Testis (tissue), 3 donors: ENCODE measurements around the gene PRDM15. TPM values are rescaled to one million over a fixed set of nuclear protein-coding genes. Genes with fewer than 3 reads are reported as not detected.

Experiments
- DNase-seq: peaks from one replicate; pipeline ENCODE4 v3.0.0-alpha.2; 2019
- H3K27ac ChIP-seq, 2 donors: fragments of 200-600 bp; sonication (generic); one replicate each; pipeline ENCODE4 v1.5.1; 2019
- H3K27me3 ChIP-seq: fragments of 200-600 bp; sonication (generic); one replicate; pipeline ENCODE4 v1.5.1; 2019
- H3K36me3 ChIP-seq: fragments of 200-600 bp; sonication (generic); one replicate; pipeline ENCODE4 v1.5.1; 2017; ENCODE audit warnings: low read depth; ENCODE audit errors: missing control alignments
- H3K4me1 ChIP-seq: fragments of 200-600 bp; sonication (generic); one replicate; pipeline ENCODE4 v1.5.1; 2019
- H3K4me3 ChIP-seq, 2 donors: fragments of 200-600 bp; sonication (generic); one replicate each; pipeline ENCODE4 v1.5.1; 2017 to 2019
- H3K9me3 ChIP-seq: fragments of 200-600 bp; sonication (generic); one replicate; pipeline ENCODE4 v1.5.1; 2017
- POLR2A ChIP-seq: fragments of 450-650 bp; IDR thresholded peaks from one replicate; pipeline ENCODE4 v1.6.1; 2017; ENCODE audit warnings: antibody characterized with exemption, mild to moderate bottlenecking, moderate library complexity
- WGBS, 2 donors: methylation state at CpG; one replicate each; pipeline ENCODE4 v1.1.5; 2018; 5-methylcytosine and 5-hydroxymethylcytosine counted together
- intact Hi-C: fragments of 100-400 bp; cut with DNase I; formaldehyde crosslinking; loops from one replicate; pipeline ENCODE4 v1.15.1; 2023; ENCODE audit warnings: low total_unique reads
- polyA plus RNA-seq: library from polyadenylated mRNA; stranded (reverse); fragments of 350-450 nt; fragmentation: Illumina TruSeq; extraction: RNeasy Lipid Tissue Mini Kit (QIAGEN cat#74804); gene quantifications from one replicate; pipeline ENCODE4 v1.2.3, GENCODE V29; 2014; ENCODE audit warnings: low read depth, low replicate concordance; ENCODE audit not compliant: insufficient read depth
- total RNA-seq, 2 donors: library from RNA; depleted of rRNA; stranded (reverse); fragments of >200 nt; gene quantifications; one replicate each; pipeline ENCODE4 v1.2.3, GENCODE V29; 2016
- TF ChIP-seq, protein P1 (sequence below), 3 experiments: fragments of 450-650 bp in 2 of 3; fragments of 200-600 bp in 1 of 3; sonication (generic) in 1 of 3; IDR thresholded peaks; one replicate each; pipeline ENCODE4 v1.5.1; 2016 to 2019; ENCODE audit warnings: antibody characterized with exemption in 3 of 3, mild to moderate bottlenecking in 2 of 3, moderate library complexity in 1 of 3

Gene PRDM15
- total and polyA plus RNA-seq, 3 donors from 2014 or later = 8.2 to 21.4 (median 18.8) TPM

DNA sequence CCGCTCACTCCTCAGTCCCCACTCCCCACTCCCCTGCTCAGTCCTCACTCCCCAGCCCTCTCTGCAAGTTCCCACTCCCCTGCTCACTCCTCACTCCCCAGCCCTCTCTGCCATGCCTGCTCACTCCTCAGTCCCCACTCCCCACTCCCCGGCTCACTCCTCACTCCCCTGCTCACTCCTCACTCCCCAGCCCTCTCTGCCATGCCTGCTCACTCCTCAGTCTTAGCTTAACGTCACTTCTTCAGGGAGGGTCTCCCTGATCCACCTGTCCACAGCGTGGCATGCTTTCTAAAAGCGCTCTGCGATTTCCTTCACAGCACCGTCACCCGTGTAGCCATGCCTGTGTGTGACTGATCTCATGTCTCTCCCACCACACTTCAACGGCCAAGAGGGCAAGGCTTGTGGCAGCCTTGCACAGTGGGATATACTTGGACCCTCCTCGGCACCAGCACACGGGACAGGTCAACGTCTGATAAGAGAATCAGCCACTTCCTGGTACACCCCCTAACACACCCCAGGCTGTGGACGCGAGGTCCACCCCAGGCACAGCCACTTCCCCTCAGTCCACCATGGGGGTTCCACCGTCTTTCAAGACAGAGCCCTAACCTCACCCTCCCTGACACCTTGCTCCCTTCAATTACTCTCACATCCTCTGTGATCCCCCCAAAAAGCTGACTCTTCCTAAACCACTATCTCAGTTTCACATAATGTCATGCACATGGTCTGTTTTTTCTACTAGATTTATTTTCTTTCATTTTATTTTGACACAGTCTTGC lies 14.0 kb downstream of the PRDM15 start:
- Histone ChIP-seq H3K27me3 (no peaks in the 10 kb centered on the region), H3K27ac (no peak overlapping the region), H3K36me3 (no peaks in the 10 kb centered on the region), H3K9me3 (no peaks in the 10 kb centered on the region), H3K4me3 (no peak overlapping the region), H3K4me1 (no peaks in the 10 kb centered on the region)
- intact Hi-C loops = no loop called here
- WGBS, 2 donors = 85% methylated on average over 15 of the region's 15 CpGs
- TF ChIP-seq, protein P1, sequence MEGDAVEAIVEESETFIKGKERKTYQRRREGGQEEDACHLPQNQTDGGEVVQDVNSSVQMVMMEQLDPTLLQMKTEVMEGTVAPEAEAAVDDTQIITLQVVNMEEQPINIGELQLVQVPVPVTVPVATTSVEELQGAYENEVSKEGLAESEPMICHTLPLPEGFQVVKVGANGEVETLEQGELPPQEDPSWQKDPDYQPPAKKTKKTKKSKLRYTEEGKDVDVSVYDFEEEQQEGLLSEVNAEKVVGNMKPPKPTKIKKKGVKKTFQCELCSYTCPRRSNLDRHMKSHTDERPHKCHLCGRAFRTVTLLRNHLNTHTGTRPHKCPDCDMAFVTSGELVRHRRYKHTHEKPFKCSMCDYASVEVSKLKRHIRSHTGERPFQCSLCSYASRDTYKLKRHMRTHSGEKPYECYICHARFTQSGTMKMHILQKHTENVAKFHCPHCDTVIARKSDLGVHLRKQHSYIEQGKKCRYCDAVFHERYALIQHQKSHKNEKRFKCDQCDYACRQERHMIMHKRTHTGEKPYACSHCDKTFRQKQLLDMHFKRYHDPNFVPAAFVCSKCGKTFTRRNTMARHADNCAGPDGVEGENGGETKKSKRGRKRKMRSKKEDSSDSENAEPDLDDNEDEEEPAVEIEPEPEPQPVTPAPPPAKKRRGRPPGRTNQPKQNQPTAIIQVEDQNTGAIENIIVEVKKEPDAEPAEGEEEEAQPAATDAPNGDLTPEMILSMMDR (IDR thresholded peaks at IDR 0.05) = no peak
- no peak for TF ChIP-seq POLR2A
- no peak for DNase-seq

DNA sequence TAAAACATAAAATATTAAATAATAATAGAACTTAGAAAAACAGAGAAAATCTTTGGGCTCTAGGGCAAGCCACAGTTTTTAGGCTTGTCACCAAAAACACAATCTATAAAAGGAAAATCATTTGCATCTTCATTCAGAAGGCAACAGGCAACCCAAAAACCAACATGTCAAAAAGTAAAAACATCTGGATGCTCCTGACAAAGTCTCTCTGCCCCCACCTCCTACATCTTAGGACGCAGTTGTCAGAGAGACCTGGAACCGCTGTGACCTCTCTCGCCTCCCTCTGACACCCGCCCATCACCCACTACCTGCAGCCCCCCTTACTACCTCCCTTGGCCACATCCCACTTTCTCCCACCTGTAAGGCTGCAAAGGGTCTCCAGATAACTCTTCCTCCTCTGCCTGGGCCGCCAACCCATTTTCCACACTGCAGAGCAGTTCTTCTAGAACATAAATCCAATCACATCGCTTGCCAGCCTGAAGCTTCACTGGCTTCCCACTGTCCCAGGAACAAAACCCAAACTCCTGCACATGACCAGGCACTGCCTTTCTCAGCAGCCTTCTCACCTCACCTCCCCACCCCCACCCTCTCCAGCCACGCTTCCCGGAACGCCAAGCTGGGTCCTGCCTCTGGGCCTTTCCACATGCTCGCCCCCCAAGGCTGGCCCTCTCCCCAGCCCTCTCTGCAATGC lies 14.7 kb downstream of the PRDM15 start:
- TF ChIP-seq, protein P1 (IDR thresholded peaks at IDR 0.05) = no peak
- no peaks in the 10 kb centered on the region for H3K4me1 ChIP-seq
- H3K27ac ChIP-seq = no peak overlapping the region
- H3K36me3 ChIP-seq = no peaks in the 10 kb centered on the region
- H3K27me3 ChIP-seq = no peaks in the 10 kb centered on the region
- H3K4me3 ChIP-seq = no peak overlapping the region
- DNase-seq = no peak
- WGBS, 2 donors = 91 to 93% methylated on average over 10 of the region's 10 CpGs
- H3K9me3 ChIP-seq = no peaks in the 10 kb centered on the region
- intact Hi-C loops = no loop called here

DNA sequence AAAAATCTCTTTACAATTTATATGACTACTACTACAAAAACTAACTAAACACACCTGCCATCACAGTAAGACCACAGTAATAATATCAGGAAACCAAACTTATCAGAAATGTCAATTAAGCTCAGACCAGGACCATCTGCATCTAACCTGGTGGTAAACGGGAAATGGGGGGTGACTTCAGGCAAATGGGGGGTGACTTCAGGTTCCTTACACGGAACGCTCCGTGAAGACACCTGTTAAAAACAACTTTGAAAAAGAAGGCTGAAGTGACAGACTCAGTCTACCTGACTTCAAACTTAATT lies 15.8 kb downstream of the PRDM15 start:
- Histone ChIP-seq H3K27me3 (no peaks in the 10 kb centered on the region), H3K27ac (no peak overlapping the region), H3K4me3 (no peak overlapping the region), H3K4me1 (no peaks in the 10 kb centered on the region), H3K9me3 (no peaks in the 10 kb centered on the region), H3K36me3 (no peaks in the 10 kb centered on the region)
- DNase-seq = no peak
- 92 to 94% methylated on average over 4 of the region's 4 CpGs for WGBS, 2 donors
- TF ChIP-seq, protein P1 (IDR thresholded peaks at IDR 0.05) = no peak
- no peak for TF ChIP-seq POLR2A
- intact Hi-C loops = no loop called here

DNA sequence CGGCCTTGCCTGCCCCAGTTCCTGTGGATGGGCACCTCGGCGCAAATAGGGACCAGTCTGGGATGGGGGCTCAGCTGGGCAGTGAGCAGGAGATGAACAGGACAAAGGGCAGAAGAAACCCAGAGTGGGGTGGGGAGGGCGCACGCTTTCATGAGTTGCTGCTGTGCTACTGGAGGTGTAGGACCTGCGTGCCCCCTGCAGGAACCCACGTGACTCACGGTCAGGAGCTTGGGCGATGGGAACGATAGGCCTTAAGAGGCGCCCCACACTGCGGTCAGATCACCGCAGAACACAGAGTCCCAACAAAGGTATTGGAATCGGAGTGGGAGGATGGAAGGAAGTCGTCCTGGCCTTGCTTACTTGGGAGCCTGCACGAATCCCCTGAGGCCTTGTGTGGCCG lies 17.2 kb downstream of the PRDM15 start:
- whole genome bisulfite sequencing, 2 donors = 74 to 87% methylated on average over 15 to 17 of the region's 17 CpGs

More for the DNA sequence above, 17.2 kb downstream of the PRDM15 start:
- no peak overlapping the region for H3K27ac ChIP-seq
- intact Hi-C loops = no loop called here
- DNase-seq = no peak
- no peaks in the 10 kb centered on the region for H3K9me3 ChIP-seq
- H3K4me3 ChIP-seq = no peak overlapping the region
- no peaks in the 10 kb centered on the region for H3K27me3 ChIP-seq
- no peaks in the 10 kb centered on the region for H3K36me3 ChIP-seq
- TF ChIP-seq, protein P1 (IDR thresholded peaks at IDR 0.05) = no peak
- no peak for TF ChIP-seq POLR2A
- H3K4me1 ChIP-seq = no peaks in the 10 kb centered on the region
